ENCODE data around the gene ZNF90. TPM values are rescaled to one million over a fixed set of nuclear protein-coding genes. Genes with fewer than 3 reads are reported as not detected.
"Not testable (repeated sequence)": the region's sequence is repeated elsewhere in the genome, so short reads cannot be mapped to it uniquely, and the experiment has no call there.

Gene ZNF90
- total RNA-seq, 1 donor from 2014 or later, result 5.1 TPM

DNA sequence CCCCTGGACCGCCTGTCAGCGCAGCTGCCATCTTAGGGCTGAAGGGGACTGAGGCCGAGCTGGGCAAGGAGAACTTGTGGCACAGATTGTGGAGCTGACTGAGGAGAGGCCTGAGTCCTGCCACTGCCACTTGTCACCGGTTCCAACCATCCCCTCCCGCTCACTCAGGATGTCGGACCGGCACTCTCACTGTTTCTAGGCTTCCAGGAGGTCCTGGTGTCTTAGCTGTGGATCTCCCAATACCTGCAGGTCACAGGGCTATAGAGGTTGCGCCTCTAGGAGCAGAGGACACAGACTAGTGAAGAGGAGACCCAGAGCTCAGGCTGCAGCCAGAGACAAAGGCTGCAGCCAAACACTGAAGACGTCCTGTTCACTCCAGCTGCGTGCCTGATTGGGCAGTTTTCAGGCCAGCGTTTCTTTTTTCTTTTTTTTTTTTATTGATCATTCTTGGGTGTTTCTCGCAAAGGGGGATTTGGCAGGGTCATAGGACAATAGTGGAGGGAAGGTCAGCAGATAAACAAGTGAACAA, 73.9 kb downstream of the ZNF90 start:
- DNase-seq (ENCODE audit: low read depth), result no peak
- no peak for TF ChIP-seq CTCF (IDR thresholded peaks at IDR 0.05; ENCODE audit: insufficient read depth, low read length, poor library complexity, severe bottlenecking)
- no peaks in the 10 kb centered on the region for H3K27me3 ChIP-seq (ENCODE audit: control insufficient read depth, insufficient read depth, low read length)

DNA sequence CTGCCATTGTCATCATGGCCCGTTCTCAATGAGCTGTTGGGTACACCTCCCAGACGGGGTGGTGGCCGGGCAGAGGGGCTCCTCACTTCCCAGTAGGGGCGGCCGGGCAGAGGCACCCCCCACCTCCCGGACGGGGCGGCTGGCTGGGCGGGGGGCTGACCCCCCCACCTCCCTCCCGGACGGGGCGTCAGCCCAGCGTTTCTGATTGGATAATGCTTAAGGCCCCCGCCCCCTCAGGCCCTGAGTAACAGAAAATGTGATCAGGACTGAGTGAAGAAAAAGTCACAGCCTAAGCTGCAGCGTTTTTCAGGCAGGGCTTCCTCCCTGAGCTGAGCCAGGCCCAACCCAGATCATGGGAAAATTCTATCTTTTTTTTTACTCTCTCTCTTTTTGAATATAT, 74.7 kb downstream of the ZNF90 start:
- not testable (repeated sequence) for DNase-seq (ENCODE audit: low read depth); H3K27me3 ChIP-seq (ENCODE audit: control insufficient read depth, insufficient read depth, low read length); H3K36me3 ChIP-seq (ENCODE audit: control insufficient read depth, insufficient read depth, low read length)

More for the DNA sequence above, 73.9 kb downstream of the ZNF90 start:
- Histone ChIP-seq H3K4me3 (ENCODE audit: low read depth, low read length) (no peak overlapping the region), H3K36me3 (ENCODE audit: control insufficient read depth, insufficient read depth, low read length) (no peaks in the 10 kb centered on the region)

DNA sequence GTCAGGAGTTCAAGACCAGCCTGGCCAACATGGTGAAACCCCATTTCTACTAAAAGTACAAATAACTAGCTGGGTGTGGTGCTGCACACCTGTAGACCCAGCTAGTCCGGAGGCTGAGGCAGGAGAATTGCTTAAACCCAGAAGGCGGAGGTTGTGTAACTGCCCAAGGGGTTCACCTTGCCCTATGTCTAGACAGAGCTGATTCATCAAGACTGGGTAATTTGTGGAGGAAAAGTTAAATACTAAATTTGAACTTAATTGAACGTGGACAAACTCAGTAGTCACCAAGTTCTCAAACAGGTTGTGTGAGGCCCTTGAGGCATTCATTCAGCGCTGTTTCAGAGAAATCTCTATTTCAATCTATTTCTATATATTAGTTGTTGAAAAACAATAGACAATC, 75.5 kb downstream of the ZNF90 start:
- no peak for DNase-seq (ENCODE audit: low read depth)
- Histone ChIP-seq H3K4me3 (ENCODE audit: low read depth, low read length) (no peak overlapping the region), H3K27me3 (ENCODE audit: control insufficient read depth, insufficient read depth, low read length) (no peaks in the 10 kb centered on the region), H3K36me3 (ENCODE audit: control insufficient read depth, insufficient read depth, low read length) (no peaks in the 10 kb centered on the region)
- no peak for TF ChIP-seq CTCF (IDR thresholded peaks at IDR 0.05; ENCODE audit: insufficient read depth, low read length, poor library complexity, severe bottlenecking)

More for the DNA sequence above, 74.7 kb downstream of the ZNF90 start:
- H3K4me3 ChIP-seq (ENCODE audit: low read depth, low read length), result not testable (repeated sequence)

DNA sequence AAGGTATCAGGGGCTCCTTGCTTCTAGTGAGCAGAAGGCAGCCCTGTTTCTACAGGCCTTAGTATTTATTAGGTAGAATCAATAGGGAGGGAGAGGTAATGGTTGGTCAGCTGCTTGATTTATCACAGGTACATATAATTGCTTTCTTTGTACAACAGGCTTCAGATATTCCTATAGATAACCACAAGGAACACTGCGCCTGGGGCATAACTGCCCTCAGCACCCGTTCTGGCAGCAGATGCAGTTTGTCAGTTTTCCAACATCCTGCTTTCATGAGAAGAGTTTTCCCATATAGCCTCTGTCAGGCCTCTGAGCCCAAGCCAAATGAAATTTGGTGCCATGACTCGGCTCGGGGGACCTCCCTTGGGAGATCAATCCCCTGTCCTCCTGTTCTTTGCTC, 76.8 kb downstream of the ZNF90 start:
- no peaks in the 10 kb centered on the region for H3K27me3 ChIP-seq (ENCODE audit: control insufficient read depth, insufficient read depth, low read length)
- no peak for TF ChIP-seq CTCF (IDR thresholded peaks at IDR 0.05; ENCODE audit: insufficient read depth, low read length, poor library complexity, severe bottlenecking)
- DNase-seq (ENCODE audit: low read depth), result no peak
- no peak overlapping the region for H3K4me3 ChIP-seq (ENCODE audit: low read depth, low read length)
- no peaks in the 10 kb centered on the region for H3K36me3 ChIP-seq (ENCODE audit: control insufficient read depth, insufficient read depth, low read length)

- Histone ChIP-seq H3K36me3 (ENCODE audit: control insufficient read depth, insufficient read depth, low read length) (no peaks in the 10 kb centered on the region), H3K4me3 (ENCODE audit: low read depth, low read length) (no peak overlapping the region), H3K27me3 (ENCODE audit: control insufficient read depth, insufficient read depth, low read length) (no peaks in the 10 kb centered on the region)
- TF ChIP-seq CTCF (IDR thresholded peaks at IDR 0.05; ENCODE audit: insufficient read depth, low read length, poor library complexity, severe bottlenecking), result no peak
- DNase-seq (ENCODE audit: low read depth), result no peak
Measured at GRCh38 chr19:20162821-20163220, 85.0 kb downstream of the ZNF90 start.

DNA sequence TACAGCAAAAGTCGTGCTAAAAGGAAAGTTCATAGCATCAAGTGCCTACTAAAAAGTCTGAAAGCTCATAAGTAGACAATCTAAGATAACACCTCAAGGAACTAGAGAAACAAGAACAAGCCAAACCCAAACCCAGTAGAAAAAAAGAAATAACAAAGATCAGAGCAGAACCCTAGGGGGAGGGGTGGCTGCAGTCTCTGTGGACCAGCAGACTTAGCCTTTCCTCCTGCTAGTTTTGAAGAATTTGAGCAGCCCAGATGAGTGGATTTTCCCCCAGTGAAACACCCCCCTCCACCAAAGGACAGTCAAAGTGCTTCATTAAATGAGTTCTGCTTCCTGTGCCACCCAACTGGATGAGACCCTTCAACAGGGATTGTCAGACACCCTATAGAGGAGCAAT, 86.7 kb downstream of the ZNF90 start:
- no peak for TF ChIP-seq CTCF (IDR thresholded peaks at IDR 0.05; ENCODE audit: insufficient read depth, low read length, poor library complexity, severe bottlenecking)
- Histone ChIP-seq H3K27me3 (ENCODE audit: control insufficient read depth, insufficient read depth, low read length) (no peaks in the 10 kb centered on the region), H3K4me3 (ENCODE audit: low read depth, low read length) (no peak overlapping the region), H3K36me3 (ENCODE audit: control insufficient read depth, insufficient read depth, low read length) (no peaks in the 10 kb centered on the region)
- no peak for DNase-seq (ENCODE audit: low read depth)
